Measurements from ENCODE around the gene CEACAM19. TPM values are rescaled to one million over a fixed set of nuclear protein-coding genes. Genes with fewer than 3 reads are reported as not detected.

CEACAM19 gene
- total and polyA plus RNA-seq, 9 of the 15 experiments (the other 6 are each of a cell fraction or from before 2014, with no cell fraction given) = 0.15 to 0.30 (median 0.23) TPM; not detected in 5

- POLR2A ChIA-PET = interaction anchor here (0.8 to 1.2 kb wide), 3 partner anchors 17 to 173 kb away, joined by 3 to 5 read pairs (median 3); no protein-coding TSS in a partner anchor
- Histone ChIP-seq H3K4me2 (ENCODE audit: insufficient read depth, low read length) (no peak overlapping the region; the same call in 1 of the 2 replicates), H3K27ac (ENCODE audit: extremely low read depth, low read depth, low read length) (no peak overlapping the region), H3K4me3 (no peak overlapping the region), H3K79me2 (ENCODE audit: control insufficient read depth, insufficient read depth, low read length) (no peaks in the 10 kb centered on the region), H3K27me3 (ENCODE audit: control insufficient read depth in 2 of 2, insufficient read depth in 2 of 2, low read length in 2 of 2) (no peaks in the 10 kb centered on the region), H4K20me1 (replicated peaks; ENCODE audit: control insufficient read depth, insufficient read depth, low read length) (no peaks in the 10 kb centered on the region; the same call in 1 of the 2 replicates), H3K9ac (ENCODE audit: insufficient read depth in 1 of 2, low read depth in 2 of 2, low read length in 2 of 2) (no peak overlapping the region), H2AFZ (ENCODE audit: low read depth, low read length) (peak overlapping the region; percentile 83), H3K4me1 (replicated peaks in 1 of 2; ENCODE audit: control insufficient read depth in 2 of 2, insufficient read depth in 2 of 2, low read length in 2 of 2) (peaks cover 0 to 7% of the 10 kb centered on the region in 2 experiments; a peak in 1 of 5 replicates), H3K9me1 (ENCODE audit: control insufficient read depth, insufficient read depth, low read length) (no peaks in the 10 kb centered on the region), H3K36me3 (ENCODE audit: control insufficient read depth, insufficient read depth, low read length) (no peaks in the 10 kb centered on the region), H3K9me3 (replicated peaks; ENCODE audit: control insufficient read depth, insufficient read depth, low read depth, low read length) (no peaks in the 10 kb centered on the region)
- in situ Hi-C loops (cut with MboI) (no loop called here), intact Hi-C loops (cut with micrococcal nuclease) (no loop called here)
- no TSS peak for BruUV-seq (replicated peaks)
- DNase-seq (ENCODE audit: extremely low read depth in 1 of 4, low spot score in 3 of 4) (peak; percentile 59 to 83 (median 76)), FAIRE-seq (peak; percentile 92), ATAC-seq (peak; percentile 98)
- 30% methylated on average over 7 of the region's 8 CpGs for WGBS (ENCODE audit: insufficient coverage, low coverage, missing lambda C conversion rate)
- CTCF ChIA-PET (ENCODE audit: low intra/inter-chr PET ratio) = no interaction called here
- TF ChIP-seq CREB1 (IDR thresholded peaks at IDR 0.05) (no peak), CREB1 (CRISPR knock-in tag; IDR thresholded peaks at IDR 0.05) (no peak), GTF2F1 (IDR thresholded peaks at IDR 0.05; ENCODE audit: low read depth, low read length) (no peak), E2F5 (CRISPR knock-in tag; IDR thresholded peaks at IDR 0.05) (no peak), CREM (IDR thresholded peaks at IDR 0.05; ENCODE audit: low read depth) (no peak), ZNF431 (CRISPR knock-in tag; IDR thresholded peaks at IDR 0.05) (no peak), RFX5 (IDR thresholded peaks at IDR 0.05; ENCODE audit: low read depth, low read length) (no peak), SETDB1 (IDR thresholded peaks at IDR 0.05; ENCODE audit: low read length) (no peak), FOXP1 (CRISPR knock-in tag; IDR thresholded peaks at IDR 0.05) (no peak), ZFP30 (CRISPR knock-in tag; IDR thresholded peaks at IDR 0.05; ENCODE audit: borderline replicate concordance) (no peak), USF1 (CRISPR knock-in tag; IDR thresholded peaks at IDR 0.05) (peak; percentile 83), ZBTB7A (IDR thresholded peaks at IDR 0.05; ENCODE audit: borderline replicate concordance, control insufficient read depth, low read depth, low read length) (no peak), CBX5 (IDR thresholded peaks at IDR 0.05; ENCODE audit: borderline replicate concordance, low read depth) (no peak), ARID4B (CRISPR knock-in tag; IDR thresholded peaks at IDR 0.05) (no peak), LARP7 (IDR thresholded peaks at IDR 0.05) (no peak)
These were observed 5.9 kb downstream of the CEACAM19 start for GRCh38 chr19:44677019-44677811.
